DMS153 treated with DMSO at 0.1 percent for 48 hours (cell line): ENCODE data around the gene FRMD4A.
"Not testable (repeated sequence)": the region's sequence is repeated elsewhere in the genome, so short reads cannot be mapped to it uniquely, and the experiment has no call there.

Source experiments
- DNase-seq: peaks from one replicate; lab custom pipeline; 2025; ENCODE audit not compliant: unreplicated experiment; lab: John Stamatoyannopoulos, UW

FRMD4A gene

DNA sequence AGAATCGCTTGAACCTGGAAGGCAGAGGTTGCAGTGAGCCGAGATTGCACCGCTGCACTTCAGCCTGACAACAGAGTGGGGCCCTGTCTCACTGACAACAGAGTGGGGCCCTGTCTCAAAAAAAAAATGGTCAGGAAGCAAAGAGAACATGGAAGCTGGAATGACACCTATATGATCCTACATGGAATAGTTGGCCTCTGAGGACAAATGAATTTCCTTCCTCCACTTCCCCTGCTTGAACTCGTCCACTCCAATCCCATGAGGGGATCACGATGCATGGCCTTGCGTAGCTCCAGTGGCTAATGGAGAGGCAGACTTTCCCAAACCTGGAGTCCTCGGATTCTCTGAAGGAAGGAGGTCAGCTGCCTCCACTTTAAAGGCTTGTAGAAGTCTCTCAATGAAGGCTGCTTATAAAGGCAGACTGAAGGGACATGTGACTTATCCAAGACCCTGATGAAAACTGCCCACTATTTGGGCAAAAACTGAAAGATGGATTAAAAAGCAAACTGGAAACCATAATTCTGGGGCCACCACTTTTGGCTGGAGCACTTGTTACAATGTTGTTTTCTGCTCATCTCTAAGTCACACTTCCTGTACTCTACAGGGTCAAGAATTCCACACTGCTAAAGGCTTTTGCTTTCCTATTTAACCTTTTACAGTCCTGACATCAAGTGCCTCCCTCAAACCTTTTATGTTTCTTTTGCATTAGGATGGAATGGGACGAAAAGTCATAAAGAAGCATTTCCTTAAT, 529.4 kb downstream of the FRMD4A start:
- DNase-seq, result no peak

GRCh38 chr10:13797164-13797563, 533.6 kb downstream of the FRMD4A start:
- DNase-seq, result no peak

GRCh38 chr10:13795653-13796555, 534.8 kb downstream of the FRMD4A start:
- DNase-seq, result no peak

- DNase-seq, result peak; percentile 46
These were observed 535.6 kb downstream of the FRMD4A start for GRCh38 chr10:13794992-13795612.

GRCh38 chr10:13792006-13792405, 538.7 kb downstream of the FRMD4A start:
- DNase-seq, result no peak

DNA sequence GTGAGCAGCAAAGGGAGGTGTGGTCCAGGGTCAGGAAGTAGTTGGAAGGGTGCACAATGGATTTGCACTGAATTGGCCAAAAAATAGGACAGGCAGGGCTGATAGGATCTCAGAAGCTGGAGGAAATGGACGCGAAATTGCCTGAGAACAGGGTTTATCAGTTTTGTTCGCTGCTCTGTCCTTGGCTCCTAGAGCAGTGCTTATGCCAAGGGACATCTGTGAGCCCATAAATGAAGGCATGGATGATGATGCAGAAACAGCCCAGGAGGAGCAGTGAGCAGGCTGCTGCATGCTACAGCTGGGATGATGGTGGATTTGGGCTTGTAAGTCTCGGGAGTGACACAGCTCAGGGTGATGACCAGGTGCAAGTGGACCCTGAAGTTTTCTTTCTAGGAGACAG, 539.2 kb downstream of the FRMD4A start:
- DNase-seq, result no peak

DNA sequence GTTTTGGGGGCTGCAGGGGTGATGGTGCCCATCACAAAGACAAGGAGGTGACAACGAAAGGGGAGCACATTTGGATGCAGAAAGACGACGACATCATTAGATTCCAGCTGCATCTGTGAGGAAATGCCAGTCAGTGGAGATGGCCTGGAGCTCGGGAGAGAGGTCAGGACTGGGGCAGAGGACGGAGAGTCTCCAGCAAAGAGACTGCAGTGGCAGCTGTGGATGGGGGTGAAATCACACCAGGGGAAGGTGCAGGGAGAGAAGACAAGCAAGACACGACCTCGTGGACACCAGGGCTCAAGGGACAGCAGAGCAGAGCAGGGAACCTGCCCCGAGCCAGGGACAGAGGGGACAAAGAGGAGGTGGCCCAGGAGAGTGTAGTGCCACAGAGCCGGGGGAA, 540.5 kb downstream of the FRMD4A start:
- DNase-seq, result no peak

DNA sequence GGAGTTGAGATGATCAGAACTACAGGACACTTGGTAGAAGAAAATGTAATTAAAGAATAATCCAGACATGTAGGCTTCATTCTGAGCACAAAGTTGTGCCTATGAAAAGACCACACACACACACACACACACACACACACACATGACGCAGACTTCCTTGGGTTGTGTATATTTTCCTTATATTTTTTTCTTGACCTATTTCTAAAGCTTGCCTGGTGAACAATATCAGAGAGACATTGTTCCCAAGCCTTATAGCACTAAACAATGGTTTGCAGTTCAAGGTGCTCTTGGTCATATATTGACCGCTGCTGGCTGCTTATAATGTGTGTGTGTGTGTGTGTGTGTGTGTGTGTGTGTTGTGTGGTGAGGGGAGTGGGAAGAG, 541.3 kb downstream of the FRMD4A start:
- no peak for DNase-seq

GRCh38 chr10:13788711-13789447, 541.8 kb downstream of the FRMD4A start:
- DNase-seq, result no peak

- no peak for DNase-seq
These were observed 542.5 kb downstream of the FRMD4A start for GRCh38 chr10:13788320-13788600.

GRCh38 chr10:13787015-13787421, 543.7 kb downstream of the FRMD4A start:
- no peak for DNase-seq

DNA sequence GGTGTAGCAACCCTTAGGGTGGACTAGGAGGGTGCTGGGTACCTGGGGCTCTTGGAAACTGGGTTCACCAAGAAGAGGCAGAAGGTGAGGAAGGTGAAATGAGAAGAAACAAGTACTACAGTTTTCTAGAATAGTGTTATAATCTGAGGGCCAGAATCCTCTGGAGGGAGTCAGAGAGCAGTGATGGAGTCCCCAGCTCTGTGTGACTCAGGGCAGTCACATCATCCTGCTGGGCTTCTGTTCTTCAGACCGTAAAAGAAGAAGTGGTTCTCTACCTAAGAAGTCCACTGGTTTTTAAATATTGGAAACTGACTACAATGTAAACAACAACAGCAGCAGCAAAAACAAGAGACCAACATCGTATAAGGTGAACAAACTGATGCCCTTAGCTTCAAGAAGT, 546.7 kb downstream of the FRMD4A start:
- no peak for DNase-seq

- DNase-seq, result no peak
These were observed 551.0 kb downstream of the FRMD4A start for GRCh38 chr10:13779748-13780147.

GRCh38 chr10:13778693-13778960, 552.1 kb downstream of the FRMD4A start:
- DNase-seq, result not testable (repeated sequence)

DNA sequence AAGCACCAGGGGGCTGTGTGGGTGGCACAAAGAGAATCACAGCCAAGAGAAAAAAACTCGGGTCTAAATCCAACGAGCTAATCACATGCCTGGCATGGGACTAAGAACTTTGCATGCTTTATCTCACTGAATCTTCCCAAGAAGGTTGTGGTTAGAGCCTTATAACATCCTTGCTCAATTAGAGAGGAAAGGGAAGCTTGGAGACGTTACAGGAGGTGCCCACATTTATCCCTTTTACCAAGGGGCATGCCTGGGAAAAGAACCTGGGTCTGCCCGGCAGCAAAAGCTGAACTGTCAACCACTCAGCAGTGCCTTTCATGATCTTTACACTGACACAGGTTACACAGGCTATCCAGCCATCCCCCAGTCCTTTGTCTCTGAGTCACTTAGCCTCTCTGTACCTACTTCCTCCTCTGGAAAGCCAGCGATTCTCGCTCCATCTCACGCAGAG, 553.8 kb downstream of the FRMD4A start:
- no peak for DNase-seq

- no peak for DNase-seq
These were observed 554.6 kb downstream of the FRMD4A start for GRCh38 chr10:13775786-13776775.

- no peak for DNase-seq
These were observed 556.3 kb downstream of the FRMD4A start for GRCh38 chr10:13774303-13774893.

- no peak for DNase-seq
These were observed 557.1 kb downstream of the FRMD4A start for GRCh38 chr10:13773496-13774170.

DNA sequence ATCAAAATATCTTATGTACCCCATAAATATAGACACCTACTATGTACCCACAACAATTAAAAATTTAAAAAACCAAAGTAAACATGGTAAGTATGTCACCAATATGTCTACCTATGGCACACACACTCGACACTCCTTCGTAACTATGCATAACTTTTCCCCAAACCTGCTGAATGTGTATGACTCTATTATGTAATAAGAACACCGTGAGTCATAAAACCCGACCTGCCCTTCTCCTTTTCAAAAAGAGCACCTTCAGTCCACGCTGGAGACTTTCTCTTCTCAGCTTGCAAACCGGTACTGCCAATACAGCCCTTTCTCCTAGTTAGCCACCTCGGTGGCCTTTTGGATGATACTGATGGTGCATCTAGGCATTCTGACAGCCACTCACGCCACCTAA, 557.7 kb downstream of the FRMD4A start:
- DNase-seq, result no peak
